HG03175 (cell line): Measurements from ENCODE around the gene TMEM45B.

Experiments used
- ATAC-seq: cut with Tn5 transposase; IDR thresholded peaks from one replicate; pipeline ENCODE4 v1.9.1; 2021; ENCODE audit warnings: mild to moderate bottlenecking, moderate library complexity; ENCODE audit not compliant: unreplicated experiment

The TMEM45B gene

DNA sequence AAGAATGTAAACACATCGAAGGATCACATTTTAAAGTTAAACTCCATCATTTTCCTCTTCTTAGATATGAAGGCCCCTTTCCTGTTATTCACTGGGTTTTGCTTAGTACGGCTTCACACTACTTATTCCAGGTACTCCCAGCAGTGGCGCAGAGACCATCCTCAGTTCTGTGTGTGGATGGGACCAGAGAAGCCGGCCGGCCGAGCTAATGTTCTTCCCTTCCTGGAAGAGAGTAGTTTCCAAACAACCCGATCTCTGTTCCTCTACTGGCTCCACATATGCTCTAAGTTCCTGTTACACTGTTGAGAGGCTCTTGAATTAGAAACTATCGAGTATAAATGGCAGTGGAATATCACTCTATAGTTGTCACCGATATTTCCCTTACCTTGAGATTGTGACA, 80.4 kb downstream of the TMEM45B start:
- ATAC-seq: no peak

- ATAC-seq: no peak
Observed at GRCh38 chr11:129905402-129905801, 89.8 kb downstream of the TMEM45B start.
